Motor neuron (in vitro differentiated cells): ENCODE results near the gene ACOT12. TPM values are rescaled to one million over a fixed set of nuclear protein-coding genes. Genes with fewer than 3 reads are reported as not detected.

ENCODE experiments used
- ATAC-seq, 8 experiments: fragments of 200-7000 bp; cut with Tn5 transposase; replicated peaks in 6 of 8; 2 replicates each; pipeline ENCODE4 v1.8.0; 2021; ENCODE audit warnings: mild to moderate bottlenecking in 8 of 8, moderate library complexity in 8 of 8
- H3K27ac ChIP-seq, 2 donors: fragments of 250-450 bp; sonication (Bioruptor Pico); 2 replicates each; pipeline ENCODE4 v1.9.0; 2021; ENCODE audit warnings: antibody characterized with exemption in 2 of 2, mild to moderate bottlenecking in 2 of 2, moderate library complexity in 1 of 2
- H3K4me1 ChIP-seq, 2 donors: fragments of 250-450 bp; sonication (Bioruptor Pico); replicated peaks in 1 of 2; 2 replicates each; pipeline ENCODE4 v1.6.1; 2021; ENCODE audit warnings: antibody characterized with exemption in 2 of 2, mild to moderate bottlenecking in 2 of 2, moderate library complexity in 1 of 2
- H3K4me3 ChIP-seq, 5 donors: fragments of 250-450 bp; sonication (Bioruptor Pico); 2 replicates each; pipeline ENCODE4 v1.9.0; 2021; ENCODE audit warnings: antibody characterized with exemption in 5 of 5, mild to moderate bottlenecking in 5 of 5, moderate library complexity in 4 of 5
- WGBS, 10 experiments: fragments of 450-650 bp; shearing (Covaris generic); methylation state at CpG; one replicate each; pipeline ENCODE4 v1.0.0; 2022; 5-methylcytosine and 5-hydroxymethylcytosine counted together
- in situ Hi-C, 9 experiments: fragments of 400-800 bp; cut with MboI; loops; one replicate each; pipeline ENCODE4 v1.15.0; 2021; ENCODE audit warnings: low sequenced_read_pairs in 9 of 9, low pct_unique_long_range_greater_than_20kb in 2 of 9; ENCODE audit not compliant: unreplicated experiment in 9 of 9
- total RNA-seq, 8 experiments: library from RNA; unstranded; fragments of 300-600 nt; gene quantifications; 2 replicates each; pipeline versions ENCODE4 v1.2.3 to v1.2.4, GENCODE V29; 2022

ACOT12 gene
- total RNA-seq, 8 experiments from 2014 or later = 0.16 to 8.8 (median 0.27) TPM; not detected in 1

GRCh38 chr5:81395262-81395661 lies 1.3 kb upstream of the ACOT12 start:
- ATAC-seq = no peak
- in situ Hi-C loops = no loop called here
- WGBS, 10 experiments = 10 to 83% (median 60%) methylated on average over 1 to 3 of the region's 3 CpGs; no CpG with 5 or more reads in 3 of the 10 experiments
- peaks cover 3 to 10% of the 10 kb centered on the region in 2 donors for H3K4me1 ChIP-seq
- no peak overlapping the region for H3K27ac ChIP-seq
- no peak overlapping the region for H3K4me3 ChIP-seq

- WGBS, 10 experiments = 0 to 83% (median 40%) methylated on average over 1 to 8 of the region's 10 CpGs; no CpG with 5 or more reads in 3 of the 10 experiments
- Histone ChIP-seq H3K4me1 (peaks cover 3 to 14% of the 10 kb centered on the region in 2 donors), H3K27ac (no peak overlapping the region), H3K4me3 (peak overlapping the region; percentile 19 to 40 (median 31))
- in situ Hi-C loops = no loop called here
- no peak for ATAC-seq
These were observed 528 bp downstream of the ACOT12 start for GRCh38 chr5:81393430-81393782.

GRCh38 chr5:81389025-81389424 lies 4.9 kb downstream of the ACOT12 start:
- Histone ChIP-seq H3K4me3 (no peak overlapping the region), H3K4me1 (peaks cover 3 to 16% of the 10 kb centered on the region in 2 donors), H3K27ac (peak overlapping the region; percentile 67 to 84)
- in situ Hi-C loops = no loop called here
- ATAC-seq = peak in 3 of 8 experiments; percentile 24 to 37 (median 24)

- Histone ChIP-seq H3K4me3 (no peak overlapping the region), H3K27ac (peak overlapping the region; percentile 67 to 84), H3K4me1 (peaks cover 0 to 16% of the 10 kb centered on the region in 2 donors)
- peak in 4 of 8 experiments; percentile 65 to 87 (median 80) for ATAC-seq
- 25 to 89% (median 55%) methylated on average over 1 to 4 of the region's 4 CpGs for WGBS, 10 experiments
- in situ Hi-C loops = no loop called here
These were observed 5.8 kb downstream of the ACOT12 start for GRCh38 chr5:81388169-81388568.

GRCh38 chr5:81383867-81384266 lies 10.1 kb downstream of the ACOT12 start:
- ATAC-seq = no peak
- in situ Hi-C loops = no loop called here
- Histone ChIP-seq H3K4me3 (no peak overlapping the region), H3K27ac (no peak overlapping the region), H3K4me1 (peaks cover 0 to 6% of the 10 kb centered on the region in 2 donors)
- WGBS, 10 experiments = 50 to 100% (median 83%) methylated on average over 1 to 2 of the region's 2 CpGs; no CpG with 5 or more reads in 5 of the 10 experiments

GRCh38 chr5:81371354-81371876 lies 22.5 kb downstream of the ACOT12 start:
- no peak overlapping the region for H3K4me3 ChIP-seq
- in situ Hi-C loops = no loop called here
- H3K4me1 ChIP-seq = no peaks in the 10 kb centered on the region
- ATAC-seq = no peak
- H3K27ac ChIP-seq = no peak overlapping the region
- 48 to 100% (median 91%) methylated on average over 1 to 2 of the region's 2 CpGs; no CpG with 5 or more reads in 2 of the 10 experiments for WGBS, 10 experiments

- Histone ChIP-seq H3K4me3 (no peak overlapping the region), H3K27ac (no peak overlapping the region), H3K4me1 (no peaks in the 10 kb centered on the region)
- ATAC-seq = no peak
- in situ Hi-C loops = no loop called here
These were observed 23.0 kb downstream of the ACOT12 start for GRCh38 chr5:81370912-81371311.

GRCh38 chr5:81365541-81365940 lies 28.4 kb downstream of the ACOT12 start:
- ATAC-seq = no peak
- Histone ChIP-seq H3K4me3 (no peak overlapping the region), H3K4me1 (no peaks in the 10 kb centered on the region), H3K27ac (no peak overlapping the region)
- in situ Hi-C loops = no loop called here
- 62 to 100% (median 84%) methylated on average over 1 to 5 of the region's 5 CpGs; no CpG with 5 or more reads in 1 of the 10 experiments for WGBS, 10 experiments

- no peak for ATAC-seq
- 33 to 100% (median 85%) methylated on average over 1 to 4 of the region's 4 CpGs; no CpG with 5 or more reads in 1 of the 10 experiments for WGBS, 10 experiments
- Histone ChIP-seq H3K27ac (no peak overlapping the region), H3K4me3 (no peak overlapping the region), H3K4me1 (no peaks in the 10 kb centered on the region)
- in situ Hi-C loops = no loop called here
These were observed 30.7 kb downstream of the ACOT12 start for GRCh38 chr5:81363093-81363871.

GRCh38 chr5:81361600-81361999 lies 32.3 kb downstream of the ACOT12 start:
- no peaks in the 10 kb centered on the region for H3K4me1 ChIP-seq
- no peak overlapping the region for H3K27ac ChIP-seq
- 60 to 100% (median 78%) methylated on average over 1 to 2 of the region's 2 CpGs; no CpG with 5 or more reads in 4 of the 10 experiments for WGBS, 10 experiments
- in situ Hi-C loops = no loop called here
- ATAC-seq = no peak
- no peak overlapping the region for H3K4me3 ChIP-seq

- WGBS, 10 experiments = 31 to 100% (median 92%) methylated on average over 1 to 4 of the region's 4 CpGs; no CpG with 5 or more reads in 2 of the 10 experiments
- no peak for ATAC-seq
- Histone ChIP-seq H3K4me3 (no peak overlapping the region), H3K4me1 (no peaks in the 10 kb centered on the region), H3K27ac (no peak overlapping the region)
- in situ Hi-C loops = no loop called here
These were observed 33.3 kb downstream of the ACOT12 start for GRCh38 chr5:81360640-81361039.

- Histone ChIP-seq H3K4me1 (no peaks in the 10 kb centered on the region), H3K4me3 (no peak overlapping the region), H3K27ac (no peak overlapping the region)
- 14 to 100% (median 83%) methylated on average over 1 to 2 of the region's 2 CpGs; no CpG with 5 or more reads in 1 of the 10 experiments for WGBS, 10 experiments
- ATAC-seq = no peak
- in situ Hi-C loops = no loop called here
These were observed 34.1 kb downstream of the ACOT12 start for GRCh38 chr5:81359881-81360280.

- in situ Hi-C loops = no loop called here
- H3K4me1 ChIP-seq = no peaks in the 10 kb centered on the region
- no peak for ATAC-seq
- H3K27ac ChIP-seq = no peak overlapping the region
- no peak overlapping the region for H3K4me3 ChIP-seq
- WGBS, 10 experiments = 36 to 67% (median 51%) methylated on average over 1 to 4 of the region's 5 CpGs; no CpG with 5 or more reads in 4 of the 10 experiments
These were observed 34.8 kb downstream of the ACOT12 start for GRCh38 chr5:81359108-81359507.
